Cardiac fibroblast (primary cell): ENCODE measurements around the gene CNTF.

Experiments
- DNase-seq, 2 donors: peaks; one replicate each; pipeline versions ENCODE4 v3.0.0 to v3.0.0-alpha.2; 2010; ENCODE audit warnings: low read depth in 2 of 2
- H3K4me3 ChIP-seq, 2 donors: replicated peaks in 1 of 2; 1 replicate in 1 of 2; 2 replicates in 1 of 2; pipeline ENCODE4 v1.5.1; 2011; ENCODE audit warnings: low read depth in 2 of 2, low read length in 2 of 2, mild to moderate bottlenecking in 2 of 2, moderate library complexity in 1 of 2
- CTCF ChIP-seq: IDR thresholded peaks from one replicate; pipeline ENCODE4 v1.5.1; 2011; ENCODE audit warnings: low read depth, mild to moderate bottlenecking, low read length, inconsistent platforms

Gene CNTF

GRCh38 chr11:58658623-58659022 lies 36.2 kb downstream of the CNTF start:
- no peak for DNase-seq
- no peak overlapping the region for H3K4me3 ChIP-seq
- TF ChIP-seq CTCF, result no peak

DNA sequence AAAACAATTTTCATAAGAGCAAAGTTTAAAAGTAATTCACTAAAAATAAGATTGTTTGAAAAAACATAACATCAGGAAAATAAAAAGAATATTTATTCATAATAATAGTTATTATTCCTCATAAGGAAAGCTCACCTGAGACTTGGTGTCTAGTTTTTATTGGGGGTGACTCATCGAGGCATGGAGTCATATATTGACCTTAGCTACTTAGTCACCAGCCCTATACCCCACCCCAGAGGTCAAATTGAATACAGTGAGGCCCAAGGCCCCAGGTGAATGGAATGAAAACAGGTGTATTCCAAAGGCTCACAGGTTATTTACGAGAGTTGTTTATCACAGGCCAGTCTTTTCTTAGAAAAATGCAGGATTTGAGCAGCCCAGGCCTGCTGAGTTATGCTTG lies 36.9 kb downstream of the CNTF start:
- no peak for TF ChIP-seq CTCF
- H3K4me3 ChIP-seq, result no peak overlapping the region
- DNase-seq, result no peak

GRCh38 chr11:58659910-58660570 lies 37.6 kb downstream of the CNTF start:
- no peak overlapping the region for H3K4me3 ChIP-seq
- no peak for TF ChIP-seq CTCF
- DNase-seq, result no peak

DNA sequence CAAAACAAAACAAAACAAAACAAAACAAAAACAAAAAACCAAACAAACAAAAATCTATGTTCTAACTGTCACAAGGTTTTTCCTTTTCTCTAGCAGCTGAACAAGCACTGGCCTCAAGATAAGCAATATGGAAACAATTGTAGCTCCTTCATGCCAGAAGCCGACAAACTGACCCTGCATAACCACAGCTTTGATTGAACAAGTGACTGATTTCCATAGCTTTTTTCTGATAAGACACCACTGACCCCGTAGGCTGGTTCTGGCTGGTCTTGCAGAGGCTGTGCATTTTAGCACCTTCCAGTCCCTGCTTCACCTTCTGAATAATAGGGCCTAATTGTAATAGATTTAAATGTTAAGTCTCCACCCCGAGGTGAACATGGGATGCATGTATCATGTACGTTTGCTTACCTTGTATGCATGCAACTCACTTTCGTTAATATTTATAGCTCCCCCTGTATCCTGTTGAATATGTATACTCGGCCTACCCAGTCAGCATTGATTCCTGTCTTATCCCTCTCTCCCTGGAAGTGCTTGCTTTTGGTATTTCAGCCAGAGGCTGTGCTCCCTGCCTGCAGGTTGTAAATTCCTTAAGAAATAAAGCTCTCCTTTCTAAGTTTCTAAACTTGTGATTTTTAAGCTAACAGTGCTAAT lies 49.6 kb downstream of the CNTF start:
- TF ChIP-seq CTCF, result no peak
- H3K4me3 ChIP-seq, result no peak overlapping the region
- no peak for DNase-seq

- no peak overlapping the region for H3K4me3 ChIP-seq
- TF ChIP-seq CTCF, result no peak
- no peak for DNase-seq
These were observed 52.1 kb downstream of the CNTF start for GRCh38 chr11:58674609-58675008.
